MCF 10A (cell line): Measurements from ENCODE around the gene PLA2G4C. TPM values are rescaled to one million over a fixed set of nuclear protein-coding genes. Genes with fewer than 3 reads are reported as not detected.

Experiments used
- BruUV-seq: library from RNA; stranded (reverse); fragments of 400-500 nt; replicated peaks from 2 replicates; lab custom pipeline; 2021; lab: Mats Ljungman, UMichigan
- CTCF ChIA-PET: fragments of 300-600 bp; sonication (Branson Sonifier 250); formaldehyde crosslinking; extraction: SDS; loops from one replicate; lab custom pipeline; 2021; ENCODE audit warnings: antibody characterized with exemption, inconsistent platforms; lab: Yijun Ruan, JAX
- POLR2A ChIA-PET: fragments of 300-600, 350-650 bp; sonication (Branson Sonifier 250); formaldehyde crosslinking; extraction: SDS; loops from one replicate; lab custom pipeline; 2020; ENCODE audit warnings: antibody characterized with exemption, inconsistent platforms; lab: Yijun Ruan, JAX
- DNase-seq: peaks from one replicate; pipeline ENCODE4 v3.0.0-alpha.2; 2018; ENCODE audit not compliant: unreplicated experiment
- H3K27ac Mint-ChIP-seq: one replicate; pipeline ENCODE4 v1.8.0; 2022; ENCODE audit warnings: mild to moderate bottlenecking, low read depth, mixed read lengths; ENCODE audit not compliant: unreplicated experiment
- H3K27me3 Mint-ChIP-seq: one replicate; pipeline ENCODE4 v1.8.0; 2022; ENCODE audit warnings: mixed read lengths; ENCODE audit not compliant: insufficient read depth, unreplicated experiment
- H3K36me3 Mint-ChIP-seq: one replicate; pipeline ENCODE4 v1.8.0; 2022; ENCODE audit warnings: mild to moderate bottlenecking, moderate library complexity, mixed read lengths; ENCODE audit not compliant: insufficient read depth, unreplicated experiment
- H3K4me1 Mint-ChIP-seq: one replicate; pipeline ENCODE4 v1.8.0; 2022; ENCODE audit warnings: mixed read lengths; ENCODE audit not compliant: insufficient read depth, unreplicated experiment
- H3K4me3 Mint-ChIP-seq: one replicate; pipeline ENCODE4 v1.8.0; 2022; ENCODE audit warnings: mild to moderate bottlenecking, moderate library complexity, mixed read lengths; ENCODE audit not compliant: unreplicated experiment
- H3K9me3 Mint-ChIP-seq: one replicate; pipeline ENCODE4 v1.8.0; 2022; ENCODE audit warnings: mixed read lengths; ENCODE audit not compliant: unreplicated experiment
- intact Hi-C: fragments of 100-400 bp; cut with micrococcal nuclease; formaldehyde crosslinking; loops from 2 replicates; pipeline ENCODE4 v1.14.1; 2022
- total RNA-seq: library from RNA; stranded (reverse); gene quantifications from 2 replicates; pipeline ENCODE4 v1.2.3, GENCODE V29; 2022
- TF ChIP-seq, protein P1 (sequence below): fragments of 200-600 bp; IDR thresholded peaks from one replicate; pipeline ENCODE4 v1.8.0; 2022; ENCODE audit warnings: antibody characterized with exemption, mild to moderate bottlenecking; ENCODE audit not compliant: unreplicated experiment

The PLA2G4C gene
- total RNA-seq, 1 experiment from 2014 or later, result 1.4 TPM

DNA sequence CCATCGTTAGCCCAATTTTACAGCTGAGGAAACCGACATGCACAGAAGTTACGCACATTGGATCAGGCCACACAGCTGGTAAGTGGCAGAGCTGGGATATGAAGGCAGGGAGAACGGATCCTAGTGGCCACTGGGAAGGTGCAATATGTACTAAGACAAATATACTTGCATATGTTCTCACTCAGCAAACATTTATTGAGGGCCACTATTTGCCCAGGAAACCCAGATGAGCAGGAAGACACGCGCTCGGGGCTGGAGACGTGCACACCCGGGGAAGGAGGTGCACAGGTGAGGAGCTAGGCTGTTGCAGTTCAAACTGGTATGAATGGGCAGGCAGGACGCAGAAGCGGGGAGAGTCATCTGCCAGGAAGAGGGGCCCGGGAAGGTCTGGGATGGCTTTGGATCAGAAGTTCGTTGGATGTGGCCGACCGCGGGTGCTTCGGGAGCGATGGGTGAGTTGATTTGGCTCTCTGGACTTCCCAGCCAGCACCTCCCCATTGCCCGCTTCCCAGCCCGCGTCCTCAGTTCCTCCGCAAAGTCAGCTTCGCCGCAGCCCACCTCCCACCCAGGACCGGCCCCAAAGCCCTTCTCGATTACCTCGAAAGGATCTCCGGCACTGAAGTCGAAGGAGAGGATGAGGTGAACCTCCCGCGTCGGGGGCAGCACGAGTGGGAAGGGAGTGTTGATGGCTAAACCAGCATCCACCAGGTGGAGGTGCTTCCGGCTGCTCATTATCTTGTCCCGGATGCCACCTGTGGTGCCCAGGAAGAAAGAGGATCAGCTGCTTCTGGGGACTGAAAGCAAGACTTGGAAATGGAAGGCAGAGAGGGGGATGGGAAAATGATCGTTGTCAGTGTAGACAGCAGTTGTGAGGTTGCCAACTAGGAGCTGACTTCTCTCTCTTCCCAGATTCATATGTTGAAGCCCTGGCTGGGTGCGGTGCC is 48.9 kb downstream of the PLA2G4C start:
- Mint-ChIP-seq H3K27ac (no peak overlapping the region), H3K27me3 (no peaks in the 10 kb centered on the region), H3K36me3 (no peaks in the 10 kb centered on the region), H3K9me3 (no peaks in the 10 kb centered on the region), H3K4me3 (no peak overlapping the region), H3K4me1 (no peaks in the 10 kb centered on the region)
- ChIA-PET CTCF (interaction anchor here (0.5 to 0.7 kb wide), 2 partner anchors 13 to 245 kb away, joined by 3 read pairs; no protein-coding TSS in a partner anchor), POLR2A (no interaction called here)
- intact Hi-C loops, result no loop called here
- no peak for DNase-seq
- BruUV-seq, result no TSS peak
- TF ChIP-seq, protein P1, sequence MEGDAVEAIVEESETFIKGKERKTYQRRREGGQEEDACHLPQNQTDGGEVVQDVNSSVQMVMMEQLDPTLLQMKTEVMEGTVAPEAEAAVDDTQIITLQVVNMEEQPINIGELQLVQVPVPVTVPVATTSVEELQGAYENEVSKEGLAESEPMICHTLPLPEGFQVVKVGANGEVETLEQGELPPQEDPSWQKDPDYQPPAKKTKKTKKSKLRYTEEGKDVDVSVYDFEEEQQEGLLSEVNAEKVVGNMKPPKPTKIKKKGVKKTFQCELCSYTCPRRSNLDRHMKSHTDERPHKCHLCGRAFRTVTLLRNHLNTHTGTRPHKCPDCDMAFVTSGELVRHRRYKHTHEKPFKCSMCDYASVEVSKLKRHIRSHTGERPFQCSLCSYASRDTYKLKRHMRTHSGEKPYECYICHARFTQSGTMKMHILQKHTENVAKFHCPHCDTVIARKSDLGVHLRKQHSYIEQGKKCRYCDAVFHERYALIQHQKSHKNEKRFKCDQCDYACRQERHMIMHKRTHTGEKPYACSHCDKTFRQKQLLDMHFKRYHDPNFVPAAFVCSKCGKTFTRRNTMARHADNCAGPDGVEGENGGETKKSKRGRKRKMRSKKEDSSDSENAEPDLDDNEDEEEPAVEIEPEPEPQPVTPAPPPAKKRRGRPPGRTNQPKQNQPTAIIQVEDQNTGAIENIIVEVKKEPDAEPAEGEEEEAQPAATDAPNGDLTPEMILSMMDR, result no peak

DNA sequence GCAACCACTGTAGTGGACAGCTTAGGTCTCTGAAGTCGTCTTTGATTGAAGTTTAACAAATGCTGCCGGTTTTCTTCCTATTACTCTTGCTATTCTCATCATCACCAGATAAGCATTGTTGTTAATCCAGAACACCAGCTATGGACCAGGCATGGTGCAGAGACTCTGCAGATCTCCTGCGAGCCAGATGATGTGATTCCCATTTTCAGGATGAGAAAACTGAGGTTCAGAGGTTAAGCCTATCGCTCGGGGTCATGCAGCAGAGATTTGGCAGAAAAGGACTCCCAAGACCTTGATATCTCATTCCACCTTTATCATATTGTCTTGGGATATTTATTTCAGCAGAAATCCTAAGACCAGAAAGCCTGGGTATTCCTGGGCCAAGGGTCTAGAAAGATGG is 50.2 kb downstream of the PLA2G4C start:
- ChIA-PET CTCF (no interaction called here), POLR2A (no interaction called here)
- TF ChIP-seq, protein P1, result no peak
- Mint-ChIP-seq H3K36me3 (no peaks in the 10 kb centered on the region), H3K27me3 (no peaks in the 10 kb centered on the region), H3K27ac (no peak overlapping the region), H3K9me3 (no peaks in the 10 kb centered on the region), H3K4me3 (no peak overlapping the region), H3K4me1 (no peaks in the 10 kb centered on the region)
- no peak for DNase-seq
- intact Hi-C loops, result no loop called here
- BruUV-seq, result no TSS peak

GRCh38 chr19:48059331-48059730 is 51.3 kb downstream of the PLA2G4C start:
- H3K4me3 Mint-ChIP-seq, result no peak overlapping the region
- H3K4me1 Mint-ChIP-seq, result no peaks in the 10 kb centered on the region
- no peak for DNase-seq
- ChIA-PET POLR2A (no interaction called here), CTCF (interaction anchor here (0.7 kb wide), 1 partner anchor 212 kb away, joined by 3 read pairs; no protein-coding TSS in a partner anchor)
- TF ChIP-seq, protein P1, result no peak
- H3K27ac Mint-ChIP-seq, result no peak overlapping the region
- BruUV-seq, result no TSS peak
- no peaks in the 10 kb centered on the region for H3K9me3 Mint-ChIP-seq
- H3K36me3 Mint-ChIP-seq, result no peaks in the 10 kb centered on the region
- intact Hi-C loops, result no loop called here
- H3K27me3 Mint-ChIP-seq, result no peaks in the 10 kb centered on the region

DNA sequence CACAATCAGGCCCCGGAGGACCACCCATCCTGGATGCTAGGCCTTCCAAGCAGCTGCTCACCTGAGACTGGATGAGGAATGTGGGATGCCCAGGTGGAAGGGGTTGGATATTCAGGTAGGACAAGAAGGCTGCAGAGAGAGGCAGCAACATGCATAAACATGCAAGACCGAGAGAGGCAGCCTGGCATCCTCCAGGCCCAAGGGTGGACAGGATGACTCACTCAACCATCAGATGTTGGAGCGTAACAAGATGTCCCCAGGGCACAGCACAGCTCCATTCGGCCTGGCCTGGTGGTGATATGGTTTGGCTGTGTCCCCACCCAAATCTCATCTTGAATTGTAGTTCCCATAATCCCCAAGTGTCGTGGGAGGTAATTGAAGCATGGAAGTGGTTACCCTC is 56.8 kb downstream of the PLA2G4C start:
- no peak overlapping the region for H3K4me3 Mint-ChIP-seq
- TF ChIP-seq, protein P1, result no peak
- no TSS peak for BruUV-seq
- peak; percentile 70 for DNase-seq
- ChIA-PET CTCF (interaction anchor here (0.6 kb wide), 1 partner anchor 53 kb away, joined by 3 read pairs; no protein-coding TSS in a partner anchor), POLR2A (no interaction called here)
- H3K27ac Mint-ChIP-seq, result no peak overlapping the region
- intact Hi-C loops, result no loop called here
- no peaks in the 10 kb centered on the region for H3K4me1 Mint-ChIP-seq
- no peaks in the 10 kb centered on the region for H3K9me3 Mint-ChIP-seq
- H3K27me3 Mint-ChIP-seq, result peaks cover 40% of the 10 kb centered on the region
- H3K36me3 Mint-ChIP-seq, result no peaks in the 10 kb centered on the region
